Endothelial cell of umbilical vein (primary cell): ENCODE measurements around the gene KRR1. TPM values are rescaled to one million over a fixed set of nuclear protein-coding genes. Genes with fewer than 3 reads are reported as not detected.
"Not testable (repeated sequence)": the region's sequence is repeated elsewhere in the genome, so short reads cannot be mapped to it uniquely, and the experiment has no call there.

Experiments used
- BruUV-seq: library from RNA; stranded (reverse); fragments of 400-500 nt; replicated peaks from 2 replicates; lab custom pipeline; 2021; lab: Mats Ljungman, UMichigan
- CTCF ChIA-PET: fragments of 300-600, 350-600 bp; sonication (Branson Sonifier 250); formaldehyde crosslinking; loops from one replicate; lab custom pipeline; 2021; ENCODE audit warnings: antibody characterized with exemption, inconsistent platforms; lab: Charles Lee
- POLR2A ChIA-PET: fragments of 300-600, 350-600 bp; sonication (Branson Sonifier 250); formaldehyde crosslinking; loops from one replicate; lab custom pipeline; 2021; ENCODE audit warnings: antibody characterized with exemption, inconsistent platforms; lab: Charles Lee
- DNase-seq: peaks from one replicate; pipeline ENCODE4 v3.0.0-alpha.2; 2011; ENCODE audit warnings: low read depth, low spot score
- FAIRE-seq: peaks from 2 replicates; lab custom pipeline; 2011; peaks lifted over from hg19 to GRCh38; lab: Jason Lieb, UNC
- H2AFZ ChIP-seq: 2 replicates; pipeline ENCODE4 v1.6.0; 2012; ENCODE audit warnings: low read depth, low read length, control low read depth, inconsistent platforms
- H3K27ac ChIP-seq: 2 replicates; pipeline ENCODE4 v1.5.1; 2011; ENCODE audit warnings: low read depth, mild to moderate bottlenecking, control low read depth, low read length, moderate library complexity; ENCODE audit not compliant: insufficient read depth
- H3K27me3 ChIP-seq, 2 experiments: 2 replicates each; pipeline versions ENCODE4 v1.6.0 to v1.6.1; 2011; ENCODE audit warnings: low read length in 2 of 2, mixed read lengths in 1 of 2; ENCODE audit not compliant: control insufficient read depth in 2 of 2, insufficient read depth in 2 of 2
- H3K36me3 ChIP-seq, 2 experiments: 2 replicates in 1 of 2; 3 replicates in 1 of 2; pipeline ENCODE4 v1.5.1; 2011; ENCODE audit warnings: low read length in 2 of 2, mild to moderate bottlenecking in 1 of 2, moderate library complexity in 1 of 2; ENCODE audit not compliant: control insufficient read depth in 2 of 2, insufficient read depth in 2 of 2; ENCODE audit errors: extremely low read depth in 1 of 2
- H3K4me1 ChIP-seq: 3 replicates; pipeline ENCODE4 v1.5.1; 2011; ENCODE audit warnings: mild to moderate bottlenecking, low read length; ENCODE audit not compliant: control insufficient read depth, insufficient read depth; ENCODE audit errors: extremely low read depth
- H3K4me2 ChIP-seq: 2 replicates; pipeline ENCODE4 v1.6.1; 2011; ENCODE audit warnings: low read length, control low read depth, mixed read lengths; ENCODE audit not compliant: insufficient read depth
- H3K4me3 ChIP-seq, 3 experiments: fragments of 200-600 bp in 1 of 3; sonication (generic), shearing (Covaris generic) in 1 of 3; replicated peaks in 1 of 3; 2 replicates each; pipeline ENCODE4 v1.5.1; 2011 to 2016; ENCODE audit warnings: control low read depth in 3 of 3, low read length in 3 of 3, mild to moderate bottlenecking in 2 of 3, inconsistent platforms in 1 of 3, low read depth in 1 of 3, moderate library complexity in 1 of 3; ENCODE audit not compliant: insufficient read depth in 1 of 3
- H3K79me2 ChIP-seq: 2 replicates; pipeline ENCODE4 v1.6.0; 2012; ENCODE audit warnings: low read length, inconsistent platforms; ENCODE audit not compliant: control insufficient read depth, insufficient read depth
- H3K9ac ChIP-seq: replicated peaks from 2 replicates; pipeline ENCODE3; 2011; ENCODE audit warnings: low read length, control low read depth; ENCODE audit not compliant: insufficient read depth; ENCODE audit errors: extremely low read depth
- H3K9me1 ChIP-seq: replicated peaks from 3 replicates; pipeline ENCODE4 v1.6.0; 2011; ENCODE audit warnings: mild to moderate bottlenecking, low read length; ENCODE audit not compliant: control insufficient read depth, insufficient read depth; ENCODE audit errors: extremely low read depth
- H3K9me3 ChIP-seq: replicated peaks from 2 replicates; pipeline ENCODE4 v1.5.1; 2012; ENCODE audit warnings: low read length, inconsistent platforms; ENCODE audit not compliant: control insufficient read depth, insufficient read depth
- H4K20me1 ChIP-seq: replicated peaks from 2 replicates; pipeline ENCODE3; 2011; ENCODE audit warnings: mild to moderate bottlenecking, low read length; ENCODE audit not compliant: control insufficient read depth, insufficient read depth; ENCODE audit errors: extremely low read depth
- dilution Hi-C: fragments of 300-500 bp; cut with MboI; formaldehyde crosslinking; loops from one replicate; pipeline ENCODE4 v1.15.0; 2019; ENCODE audit warnings: low sequenced_read_pairs; ENCODE audit not compliant: extremely low pct_ligation_motif_present
- intact Hi-C: fragments of 100-400 bp; cut with micrococcal nuclease; formaldehyde crosslinking; loops from one replicate; pipeline ENCODE4 v1.10.0; 2022
- polyA plus RNA-seq, 4 experiments: library from polyadenylated mRNA; depleted of rRNA in 3 of 4; stranded (reverse) in 3 of 4; unstranded in 1 of 4; fragments of >200 nt; gene quantifications; 2 replicates each; pipeline versions ENCODE4 v1.2.1 to v1.2.3, GENCODE V29; 2011 to 2012; ENCODE audit warnings: missing spikeins in 1 of 4
- total RNA-seq: library from RNA; stranded (reverse); gene quantifications from 2 replicates; pipeline ENCODE4 v1.2.3, GENCODE V29; 2021

KRR1 gene
- total and polyA plus RNA-seq, 2 donors (not counting 3 experiments of a cell fraction or from before 2014, with no cell fraction given), result 5.9 to 49.3 TPM

GRCh38 chr12:75522124-75522523 lies 10.7 kb upstream of the KRR1 start:
- intact Hi-C loops, result loop anchor here (10.0 kb wide), 2 partner anchors 323 to 633 kb away; no protein-coding TSS in a partner anchor
- CTCF ChIA-PET, FAIRE-seq, H3K9me3 ChIP-seq, H3K36me3 ChIP-seq, H3K4me3 ChIP-seq, H3K79me2 ChIP-seq, DNase-seq, H3K9me1 ChIP-seq, H3K27ac ChIP-seq, H4K20me1 ChIP-seq, H3K4me1 ChIP-seq, H2AFZ ChIP-seq, H3K27me3 ChIP-seq, POLR2A ChIA-PET, H3K9ac ChIP-seq, H3K4me2 ChIP-seq, BruUV-seq: not testable (repeated sequence)
- dilution Hi-C loops, result loop anchor here (25.0 kb wide), 1 partner anchor 515 kb away; the partner anchor contains the start of gene PHLDA1

DNA sequence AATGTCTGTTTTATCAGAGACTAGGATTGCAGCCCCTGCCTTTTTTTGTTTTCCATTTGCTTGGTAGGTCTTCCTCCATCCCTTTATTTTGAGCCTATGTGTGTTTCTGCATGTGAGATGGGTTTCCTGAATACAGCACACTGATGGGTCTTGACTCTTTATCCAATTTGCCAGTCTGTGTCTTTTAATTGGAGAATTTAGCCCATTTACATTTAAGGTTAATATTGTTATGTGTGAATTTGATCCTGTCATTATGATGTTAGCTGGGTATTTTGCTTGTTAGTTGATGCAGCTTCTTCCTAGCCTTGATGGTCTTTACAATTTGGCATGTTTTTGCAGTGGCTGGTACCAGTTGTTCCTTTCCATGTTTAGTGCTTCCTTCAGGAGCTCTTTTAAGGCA lies 9.8 kb upstream of the KRR1 start:
- H3K79me2 ChIP-seq, H3K36me3 ChIP-seq, H3K9me1 ChIP-seq, BruUV-seq, POLR2A ChIA-PET, H3K9me3 ChIP-seq, H2AFZ ChIP-seq, H3K4me1 ChIP-seq, H3K27me3 ChIP-seq, H4K20me1 ChIP-seq, DNase-seq, H3K27ac ChIP-seq, FAIRE-seq, H3K4me3 ChIP-seq, H3K9ac ChIP-seq, H3K4me2 ChIP-seq, CTCF ChIA-PET: not testable (repeated sequence)
- intact Hi-C loops, result loop anchor here (10.0 kb wide), 2 partner anchors 324 to 634 kb away; no protein-coding TSS in a partner anchor
- dilution Hi-C loops, result loop anchor here (25.0 kb wide), 1 partner anchor 516 kb away; the partner anchor contains the start of gene PHLDA1
